Esophagus muscularis mucosa (tissue), 4 donors: ENCODE measurements around the gene CDKN2A. TPM values are rescaled to one million over a fixed set of nuclear protein-coding genes. Genes with fewer than 3 reads are reported as not detected.

Source experiments
- DNase-seq: peaks from one replicate; pipeline ENCODE4 v3.0.0-alpha.2; 2017; ENCODE audit errors: extremely low spot score
- H3K27ac ChIP-seq, 4 donors: fragments of 200-600 bp; sonication (generic); replicated peaks in 1 of 4; 1 replicate in 3 of 4; 2 replicates in 1 of 4; pipeline ENCODE4 v1.5.1; 2016 to 2019; ENCODE audit warnings: mild to moderate bottlenecking in 1 of 4
- H3K27me3 ChIP-seq, 4 donors: fragments of 200-600 bp; sonication (generic); one replicate each; pipeline versions ENCODE4 v1.5.1 to v1.6.0; 2016 to 2019
- H3K36me3 ChIP-seq, 4 donors: fragments of 200-600 bp; sonication (generic); one replicate each; pipeline ENCODE4 v1.5.1; 2016 to 2019
- H3K4me1 ChIP-seq, 4 donors: fragments of 200-600 bp; sonication (generic); one replicate each; pipeline ENCODE4 v1.5.1; 2016 to 2019
- H3K4me3 ChIP-seq, 4 donors: fragments of 200-600 bp; sonication (generic); 1 replicate in 2 of 4; 2 replicates in 2 of 4; pipeline ENCODE4 v1.5.1; 2016 to 2019; ENCODE audit warnings: mild to moderate bottlenecking in 4 of 4, moderate library complexity in 1 of 4
- H3K9me3 ChIP-seq, 4 donors: fragments of 200-600 bp; sonication (generic); 1 replicate in 3 of 4; 2 replicates in 1 of 4; pipeline ENCODE4 v1.5.1; 2016 to 2019
- EP300 ChIP-seq: sonication (generic); formaldehyde crosslinking; IDR thresholded peaks from one replicate; pipeline ENCODE4 v1.6.1; 2017; ENCODE audit warnings: antibody characterized with exemption
- POLR2A ChIP-seq: fragments of 450-650 bp; IDR thresholded peaks from one replicate; pipeline ENCODE4 v1.6.1; 2017; ENCODE audit warnings: antibody characterized with exemption, moderate library complexity, mild to moderate bottlenecking, low read depth
- POLR2AphosphoS5 ChIP-seq, 2 donors: sonication (generic); formaldehyde crosslinking; IDR thresholded peaks; one replicate each; pipeline ENCODE4 v1.6.1; 2017; ENCODE audit warnings: antibody characterized with exemption in 2 of 2
- WGBS: methylation state at CpG from one replicate; pipeline ENCODE4 v1.1.5; 2018; 5-methylcytosine and 5-hydroxymethylcytosine counted together
- intact Hi-C: fragments of 100-400 bp; cut with DNase I; formaldehyde crosslinking; loops from one replicate; pipeline ENCODE4 v1.15.1; 2023
- total RNA-seq, 4 donors: library from RNA; depleted of rRNA; stranded (reverse); fragments of >200 nt; gene quantifications; one replicate each; pipeline versions ENCODE4 v1.1.0 to v1.2.1, GENCODE V29; 2016
- TF ChIP-seq, protein P1 (sequence below), 3 experiments: fragments of 200-600 bp in 2 of 3; fragments of 450-650 bp in 1 of 3; sonication (generic) in 2 of 3; IDR thresholded peaks; one replicate each; pipeline ENCODE4 v1.5.1; 2017 to 2019; ENCODE audit warnings: antibody characterized with exemption in 3 of 3, mild to moderate bottlenecking in 2 of 3, moderate library complexity in 1 of 3

Gene CDKN2A
- total RNA-seq, 4 donors from 2014 or later: 3.1 to 6.0 (median 4.4) TPM

DNA sequence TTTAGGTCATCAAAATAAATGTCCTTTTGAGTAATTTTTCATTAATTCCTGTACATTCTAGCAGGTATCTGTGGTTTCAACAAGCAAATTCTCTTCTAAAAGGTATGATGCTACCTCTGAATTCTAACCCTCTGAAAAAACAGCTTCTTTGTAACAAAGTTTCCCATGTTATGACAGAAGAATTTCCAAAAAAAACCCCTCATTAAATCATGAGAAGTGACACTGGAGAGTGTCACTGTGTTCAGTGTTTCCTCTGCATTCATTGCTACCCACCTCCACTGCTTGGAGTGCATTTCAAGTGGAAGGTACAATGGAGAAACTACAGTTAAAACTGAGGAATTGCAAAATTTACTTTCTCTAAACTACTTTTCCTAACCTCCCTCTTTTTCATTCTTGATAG lies 10.1 kb downstream of the CDKN2A start:
- intact Hi-C loops: no loop called here
- H3K4me1 ChIP-seq: no peaks in the 10 kb centered on the region
- no peak for TF ChIP-seq EP300
- TF ChIP-seq POLR2A: no peak
- no peak for TF ChIP-seq POLR2AphosphoS5 (IDR thresholded peaks at IDR 0.05)
- TF ChIP-seq, protein P1, sequence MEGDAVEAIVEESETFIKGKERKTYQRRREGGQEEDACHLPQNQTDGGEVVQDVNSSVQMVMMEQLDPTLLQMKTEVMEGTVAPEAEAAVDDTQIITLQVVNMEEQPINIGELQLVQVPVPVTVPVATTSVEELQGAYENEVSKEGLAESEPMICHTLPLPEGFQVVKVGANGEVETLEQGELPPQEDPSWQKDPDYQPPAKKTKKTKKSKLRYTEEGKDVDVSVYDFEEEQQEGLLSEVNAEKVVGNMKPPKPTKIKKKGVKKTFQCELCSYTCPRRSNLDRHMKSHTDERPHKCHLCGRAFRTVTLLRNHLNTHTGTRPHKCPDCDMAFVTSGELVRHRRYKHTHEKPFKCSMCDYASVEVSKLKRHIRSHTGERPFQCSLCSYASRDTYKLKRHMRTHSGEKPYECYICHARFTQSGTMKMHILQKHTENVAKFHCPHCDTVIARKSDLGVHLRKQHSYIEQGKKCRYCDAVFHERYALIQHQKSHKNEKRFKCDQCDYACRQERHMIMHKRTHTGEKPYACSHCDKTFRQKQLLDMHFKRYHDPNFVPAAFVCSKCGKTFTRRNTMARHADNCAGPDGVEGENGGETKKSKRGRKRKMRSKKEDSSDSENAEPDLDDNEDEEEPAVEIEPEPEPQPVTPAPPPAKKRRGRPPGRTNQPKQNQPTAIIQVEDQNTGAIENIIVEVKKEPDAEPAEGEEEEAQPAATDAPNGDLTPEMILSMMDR (IDR thresholded peaks at IDR 0.05): no peak
- H3K27me3 ChIP-seq: peaks cover 0 to 86% (median 21%) of the 10 kb centered on the region in 4 donors
- DNase-seq: no peak
- H3K27ac ChIP-seq: no peak overlapping the region
- no peaks in the 10 kb centered on the region for H3K9me3 ChIP-seq
- no peaks in the 10 kb centered on the region for H3K36me3 ChIP-seq
- no peak overlapping the region for H3K4me3 ChIP-seq

DNA sequence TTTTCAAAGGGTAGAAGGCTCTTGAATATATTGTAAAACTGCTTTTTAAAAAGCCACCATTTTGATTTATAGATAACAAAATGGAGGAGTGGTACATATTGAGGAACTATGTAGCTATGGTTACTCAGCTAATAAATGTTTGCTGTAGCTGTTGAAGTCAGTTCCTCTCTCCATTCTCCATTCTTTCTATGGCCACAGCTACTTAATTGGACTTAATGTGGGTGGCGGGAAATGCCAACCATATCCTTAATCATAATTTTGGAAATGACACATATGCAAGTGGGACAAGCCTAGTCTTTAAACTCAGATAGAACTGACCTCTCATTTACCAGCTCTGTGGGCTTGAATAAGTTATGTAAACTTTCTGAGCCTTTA lies 10.6 kb downstream of the CDKN2A start:
- H3K27me3 ChIP-seq: peaks cover 0 to 86% (median 20%) of the 10 kb centered on the region in 4 donors
- H3K9me3 ChIP-seq: no peaks in the 10 kb centered on the region
- H3K27ac ChIP-seq: no peak overlapping the region
- TF ChIP-seq POLR2AphosphoS5 (IDR thresholded peaks at IDR 0.05) (no peak), POLR2A (no peak), EP300 (no peak)
- TF ChIP-seq, protein P1 (IDR thresholded peaks at IDR 0.05): no peak
- intact Hi-C loops: no loop called here
- DNase-seq: no peak
- no peaks in the 10 kb centered on the region for H3K36me3 ChIP-seq
- H3K4me3 ChIP-seq: no peak overlapping the region
- no peaks in the 10 kb centered on the region for H3K4me1 ChIP-seq
- WGBS: 60% methylated on average over 1 of the region's 1 CpG

DNA sequence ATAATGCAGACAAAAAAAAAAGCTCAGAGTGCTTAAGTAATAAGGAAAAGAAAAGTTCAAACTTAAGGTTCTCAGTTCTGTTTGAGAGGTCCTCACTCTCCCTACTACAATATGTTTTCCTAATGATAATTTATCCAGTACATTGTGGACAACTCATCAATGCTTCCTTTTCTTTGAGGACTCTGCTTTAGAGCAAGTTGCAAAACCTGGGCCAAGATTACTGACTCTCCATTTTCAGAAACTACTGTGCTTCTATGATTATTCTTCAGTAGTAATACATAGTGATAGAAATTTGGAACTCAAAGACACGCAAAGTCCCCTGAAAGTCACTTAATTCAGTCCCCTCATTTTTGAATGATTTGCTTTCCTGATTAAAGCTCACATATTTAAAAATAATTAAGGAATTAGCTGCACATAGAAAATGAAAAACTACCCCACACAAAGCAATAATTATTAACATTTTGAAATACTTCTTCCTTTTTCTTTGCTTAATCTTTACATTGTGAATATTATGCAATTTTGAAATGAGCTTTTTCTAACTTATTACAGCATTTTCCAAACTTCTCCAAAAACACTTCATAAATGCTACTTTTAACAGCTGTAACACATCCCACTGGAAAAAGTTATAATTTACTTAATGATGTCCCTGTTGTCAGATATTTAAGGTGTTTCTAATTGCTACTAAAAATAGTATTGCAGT lies 11.2 kb downstream of the CDKN2A start:
- no peaks in the 10 kb centered on the region for H3K4me1 ChIP-seq
- no peaks in the 10 kb centered on the region for H3K9me3 ChIP-seq
- DNase-seq: no peak
- no peak for TF ChIP-seq POLR2A
- TF ChIP-seq EP300: no peak
- TF ChIP-seq POLR2AphosphoS5 (IDR thresholded peaks at IDR 0.05): no peak
- TF ChIP-seq, protein P1 (IDR thresholded peaks at IDR 0.05): no peak
- H3K27me3 ChIP-seq: peaks cover 0 to 86% (median 19%) of the 10 kb centered on the region in 4 donors
- H3K36me3 ChIP-seq: no peaks in the 10 kb centered on the region
- H3K4me3 ChIP-seq: no peak overlapping the region
- intact Hi-C loops: no loop called here
- 77% methylated on average over 1 of the region's 1 CpG for WGBS
- H3K27ac ChIP-seq: no peak overlapping the region

DNA sequence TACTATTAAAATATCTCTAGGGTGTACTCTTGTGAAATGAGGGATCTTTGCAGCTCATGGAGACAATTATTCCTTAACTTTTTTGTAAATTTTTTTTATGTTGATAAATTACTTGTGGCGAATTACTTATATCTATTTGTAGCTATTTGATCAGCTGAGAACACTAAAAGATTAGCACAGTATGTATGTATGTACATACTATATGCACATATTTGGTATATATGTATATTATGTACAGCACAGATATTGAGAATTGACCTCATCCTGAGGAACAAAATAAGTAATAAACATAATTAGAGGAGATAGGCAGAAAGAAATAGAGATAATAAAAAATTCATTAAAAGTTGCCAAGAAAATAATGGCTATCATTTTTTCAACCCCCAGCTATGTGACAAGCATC lies 11.8 kb downstream of the CDKN2A start:
- H3K27ac ChIP-seq: no peak overlapping the region
- intact Hi-C loops: no loop called here
- no peaks in the 10 kb centered on the region for H3K36me3 ChIP-seq
- no peak for TF ChIP-seq EP300
- H3K4me3 ChIP-seq: no peak overlapping the region
- no peak for DNase-seq
- H3K27me3 ChIP-seq: peaks cover 0 to 86% (median 20%) of the 10 kb centered on the region in 4 donors
- no peaks in the 10 kb centered on the region for H3K9me3 ChIP-seq
- WGBS: 59% methylated on average over 1 of the region's 1 CpG
- no peaks in the 10 kb centered on the region for H3K4me1 ChIP-seq

DNA sequence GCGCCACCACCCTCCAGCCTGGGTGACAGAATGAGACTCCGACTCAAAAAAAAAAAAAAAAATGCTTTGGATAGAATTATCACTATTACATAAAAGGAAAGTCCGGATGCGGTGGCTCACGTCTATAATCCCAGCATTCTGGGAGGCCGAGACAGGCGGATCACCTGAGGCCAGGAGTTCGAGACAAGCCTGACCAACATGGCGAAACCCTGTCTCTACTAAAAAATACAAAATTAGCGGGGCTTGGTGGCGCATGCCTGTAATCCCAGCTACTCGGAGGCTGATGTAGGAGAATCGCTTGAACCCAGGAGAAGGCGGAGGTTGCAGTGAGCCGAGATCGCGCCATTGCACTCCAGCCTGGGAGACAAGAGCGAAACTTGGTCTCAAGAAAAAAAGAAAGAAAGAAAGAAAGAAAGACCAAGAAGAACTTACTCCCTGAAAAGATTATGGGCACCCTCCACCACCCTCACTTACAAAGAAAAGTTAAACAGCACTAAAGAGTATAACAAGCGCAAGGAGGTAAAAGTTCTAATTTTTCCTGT lies 17.8 kb downstream of the CDKN2A start:
- TF ChIP-seq EP300 (no peak), POLR2AphosphoS5 (IDR thresholded peaks at IDR 0.05) (no peak), POLR2A (no peak)
- TF ChIP-seq, protein P1 (IDR thresholded peaks at IDR 0.05): no peak
- H3K36me3 ChIP-seq: no peaks in the 10 kb centered on the region
- no peak overlapping the region for H3K4me3 ChIP-seq
- intact Hi-C loops: no loop called here
- WGBS: 26% methylated on average over 19 of the region's 19 CpGs
- H3K27ac ChIP-seq: no peak overlapping the region
- peaks cover 10 to 22% (median 18%) of the 10 kb centered on the region in 4 donors for H3K4me1 ChIP-seq
- H3K9me3 ChIP-seq: no peaks in the 10 kb centered on the region
- no peak for DNase-seq
- peaks cover 14 to 96% (median 63%) of the 10 kb centered on the region in 4 donors for H3K27me3 ChIP-seq
